Neural progenitor cell (in vitro differentiated cells): ENCODE results near the gene CREB5. TPM values are rescaled to one million over a fixed set of nuclear protein-coding genes. Genes with fewer than 3 reads are reported as not detected.
A peak's percentile ranks its signal among the peaks of the same experiment; 100 is the strongest.

Experiments used
- DNase-seq: peaks from one replicate; pipeline ENCODE4 v3.0.0-alpha.2; 2016; ENCODE audit warnings: low spot score
- H2AFZ ChIP-seq: fragments of 200-600 bp; sonication (generic); replicated peaks from 2 replicates; pipeline ENCODE4 v1.6.1; 2016; ENCODE audit warnings: antibody characterized with exemption
- H3F3A ChIP-seq: fragments of 200-600 bp; sonication (generic); 2 replicates; pipeline ENCODE4 v1.6.1; 2016; ENCODE audit warnings: antibody characterized with exemption, low read depth
- H3K27ac ChIP-seq: fragments of 200-600 bp; sonication (generic); 2 replicates; pipeline ENCODE4 v1.5.1; 2016; ENCODE audit warnings: mild to moderate bottlenecking
- H3K27me3 ChIP-seq: fragments of 200-600 bp; sonication (generic); 2 replicates; pipeline ENCODE4 v1.6.1; 2016; ENCODE audit warnings: mild to moderate bottlenecking, moderate library complexity
- H3K36me3 ChIP-seq: fragments of 200-600 bp; sonication (generic); 2 replicates; pipeline ENCODE4 v1.5.1; 2016
- H3K4me1 ChIP-seq: fragments of 200-600 bp; sonication (generic); 2 replicates; pipeline ENCODE4 v1.6.1; 2016; ENCODE audit warnings: mixed run types
- H3K4me2 ChIP-seq: fragments of 200-600 bp; sonication (generic); 2 replicates; pipeline ENCODE4 v1.6.1; 2016
- H3K4me3 ChIP-seq: fragments of 200-600 bp; sonication (generic); 2 replicates; pipeline ENCODE4 v1.5.1; 2016
- H3K79me2 ChIP-seq: fragments of 200-600 bp; sonication (generic); 2 replicates; pipeline ENCODE4 v1.6.1; 2016; ENCODE audit warnings: low read depth
- H3K9ac ChIP-seq: fragments of 200-600 bp; sonication (generic); 2 replicates; pipeline ENCODE4 v1.6.1; 2016
- H3K9me3 ChIP-seq: fragments of 200-600 bp; sonication (generic); 2 replicates; pipeline ENCODE4 v1.5.1; 2016; ENCODE audit warnings: low read depth
- H4K20me1 ChIP-seq: fragments of 200-600 bp; sonication (generic); 2 replicates; pipeline ENCODE4 v1.6.1; 2016; ENCODE audit warnings: low read depth
- H3K27ac Mint-ChIP-seq: 3 replicates; pipeline ENCODE4 v1.8.0; 2021; ENCODE audit warnings: mixed read lengths
- H3K27me3 Mint-ChIP-seq: 2 replicates; pipeline ENCODE4 v1.8.0; 2022; ENCODE audit warnings: low read depth, mild to moderate bottlenecking, inconsistent platforms, moderate library complexity, mixed read lengths; ENCODE audit not compliant: insufficient read depth
- H3K36me3 Mint-ChIP-seq: 3 replicates; pipeline ENCODE4 v1.8.0; 2021; ENCODE audit warnings: mixed read lengths
- H3K4me1 Mint-ChIP-seq: 3 replicates; pipeline ENCODE4 v1.8.0; 2021; ENCODE audit warnings: mixed read lengths
- H3K4me3 Mint-ChIP-seq: 3 replicates; pipeline ENCODE4 v1.8.0; 2021; ENCODE audit warnings: mild to moderate bottlenecking, moderate library complexity, mixed read lengths
- H3K9me3 Mint-ChIP-seq: 3 replicates; pipeline ENCODE4 v1.8.0; 2020; ENCODE audit warnings: mixed read lengths
- CTCF ChIP-seq: fragments of 200-600 bp; sonication (generic); IDR thresholded peaks from 2 replicates; pipeline ENCODE4 v1.5.1; 2017; ENCODE audit warnings: antibody characterized with exemption, mild to moderate bottlenecking
- EZH2 ChIP-seq: fragments of 200-600 bp; sonication (generic); IDR thresholded peaks from 2 replicates; pipeline ENCODE4 v1.6.1; 2017; ENCODE audit warnings: antibody characterized with exemption, mild to moderate bottlenecking, moderate library complexity
- EZH2phosphoT487 ChIP-seq: fragments of 200-600 bp; sonication (generic); IDR thresholded peaks from 2 replicates; pipeline ENCODE4 v1.6.1; 2017; ENCODE audit warnings: antibody characterized with exemption
- total RNA-seq: library from RNA; depleted of rRNA; stranded (reverse); fragments of >200 nt; gene quantifications from 2 replicates; pipeline ENCODE4 v1.2.3, GENCODE V29; 2015; ENCODE audit warnings: low replicate concordance

CREB5 gene
- total RNA-seq, 1 donor from 2014 or later = 1.2 TPM

- Mint-ChIP-seq H3K36me3 (no peaks in the 10 kb centered on the region), H3K9me3 (peaks cover 6% of the 10 kb centered on the region), H3K4me3 (no peak overlapping the region), H3K27me3 (peaks cover 3% of the 10 kb centered on the region), H3K27ac (no peak overlapping the region), H3K4me1 (peaks cover 23% of the 10 kb centered on the region)
- no peaks in the 10 kb centered on the region for H3K36me3 ChIP-seq
- H3K4me3 ChIP-seq = no peak overlapping the region
- H3K27ac ChIP-seq = no peak overlapping the region
- no peaks in the 10 kb centered on the region for H3K79me2 ChIP-seq
- no peaks in the 10 kb centered on the region for H3F3A ChIP-seq
- DNase-seq = no peak
- no peaks in the 10 kb centered on the region for H3K9me3 ChIP-seq
- no peaks in the 10 kb centered on the region for H4K20me1 ChIP-seq
- no peaks in the 10 kb centered on the region for H3K27me3 ChIP-seq
- H3K9ac ChIP-seq = no peak overlapping the region
- H2AFZ ChIP-seq = no peak overlapping the region
- TF ChIP-seq EZH2phosphoT487 = no peak
- H3K4me2 ChIP-seq = no peak overlapping the region
- H3K4me1 ChIP-seq = no peaks in the 10 kb centered on the region
Measured at GRCh38 chr7:28640001-28640400, 227.7 kb downstream of the CREB5 start.

GRCh38 chr7:28641752-28642545, 229.6 kb downstream of the CREB5 start:
- Mint-ChIP-seq H3K27ac (no peak overlapping the region), H3K4me1 (peaks cover 41% of the 10 kb centered on the region), H3K9me3 (peaks cover 6% of the 10 kb centered on the region), H3K4me3 (no peak overlapping the region), H3K36me3 (no peaks in the 10 kb centered on the region), H3K27me3 (peaks cover 9% of the 10 kb centered on the region)
- Histone ChIP-seq H3K27me3 (no peaks in the 10 kb centered on the region), H4K20me1 (no peaks in the 10 kb centered on the region), H3K4me1 (no peaks in the 10 kb centered on the region), H2AFZ (no peak overlapping the region), H3K27ac (no peak overlapping the region), H3K36me3 (no peaks in the 10 kb centered on the region), H3K4me3 (no peak overlapping the region), H3K79me2 (no peaks in the 10 kb centered on the region), H3K4me2 (no peak overlapping the region), H3K9ac (no peak overlapping the region), H3K9me3 (no peaks in the 10 kb centered on the region), H3F3A (no peaks in the 10 kb centered on the region)
- TF ChIP-seq EZH2 = no peak
- no peak for TF ChIP-seq EZH2phosphoT487
- no peak for TF ChIP-seq CTCF
- DNase-seq = no peak

GRCh38 chr7:28643188-28643569, 230.9 kb downstream of the CREB5 start:
- Histone ChIP-seq H4K20me1 (no peaks in the 10 kb centered on the region), H3K4me2 (no peak overlapping the region), H3F3A (no peaks in the 10 kb centered on the region), H3K27ac (no peak overlapping the region), H3K9me3 (no peaks in the 10 kb centered on the region), H3K79me2 (no peaks in the 10 kb centered on the region), H3K4me3 (no peak overlapping the region), H2AFZ (no peak overlapping the region), H3K27me3 (no peaks in the 10 kb centered on the region), H3K4me1 (no peaks in the 10 kb centered on the region), H3K9ac (no peak overlapping the region), H3K36me3 (no peaks in the 10 kb centered on the region)
- Mint-ChIP-seq H3K4me3 (no peak overlapping the region), H3K27ac (peak overlapping the region; percentile 39), H3K4me1 (peaks cover 46% of the 10 kb centered on the region), H3K9me3 (peaks cover 6% of the 10 kb centered on the region), H3K36me3 (no peaks in the 10 kb centered on the region), H3K27me3 (peaks cover 9% of the 10 kb centered on the region)
- no peak for DNase-seq
- TF ChIP-seq EZH2 = no peak
- no peak for TF ChIP-seq EZH2phosphoT487
- TF ChIP-seq CTCF = no peak
